Activated CD4-positive, alpha-beta memory T cell treated with anti-CD3 and anti-CD28 coated beads for 36 hours (primary cell): ENCODE measurements around the gene KIF5C. TPM values are rescaled to one million over a fixed set of nuclear protein-coding genes. Genes with fewer than 3 reads are reported as not detected.
"Not testable (repeated sequence)": the region's sequence is repeated elsewhere in the genome, so short reads cannot be mapped to it uniquely, and the experiment has no call there.

Experiments
- CTCF ChIA-PET: fragments of 350-600 bp; sonication (Branson Sonifier 250); formaldehyde crosslinking; loops from one replicate; lab custom pipeline; 2021; ENCODE audit warnings: antibody characterized with exemption, inconsistent platforms; lab: Charles Lee
- POLR2A ChIA-PET: fragments of 350-600 bp; sonication (Branson Sonifier 250); formaldehyde crosslinking; loops from one replicate; lab custom pipeline; 2021; ENCODE audit warnings: antibody characterized with exemption; lab: Charles Lee
- DNase-seq: peaks from one replicate; pipeline ENCODE4 v3.0.0-alpha.2; 2020
- H3K27ac Mint-ChIP-seq: one replicate; pipeline ENCODE4 v1.8.0; 2021; ENCODE audit warnings: mixed read lengths
- H3K27me3 Mint-ChIP-seq: one replicate; pipeline ENCODE4 v1.8.0; 2021; ENCODE audit warnings: mixed read lengths
- H3K36me3 Mint-ChIP-seq: one replicate; pipeline ENCODE4 v1.8.0; 2021; ENCODE audit warnings: mixed read lengths
- H3K4me1 Mint-ChIP-seq: one replicate; pipeline ENCODE4 v1.8.0; 2021; ENCODE audit warnings: low read depth, mixed read lengths
- H3K4me3 Mint-ChIP-seq: one replicate; pipeline ENCODE4 v1.8.0; 2021; ENCODE audit warnings: mild to moderate bottlenecking, mixed read lengths
- H3K9me3 Mint-ChIP-seq: one replicate; pipeline ENCODE4 v1.8.0; 2021; ENCODE audit warnings: mixed read lengths
- intact Hi-C: fragments of 100-400 bp; cut with micrococcal nuclease; formaldehyde crosslinking; loops from one replicate; pipeline ENCODE4 v1.15.1; 2023
- total RNA-seq, 2 experiments: library from RNA; stranded (reverse); gene quantifications; one replicate each; pipeline ENCODE4 v1.2.3, GENCODE V29; 2021

The KIF5C gene
- 10 to 100 TPM; 25.2 to 30.8 TPM for total RNA-seq

GRCh38 chr2:148874868-148875341 is at the start of gene KIF5C:
TSS of gene KIF5C (plus strand) at chr2:148875227. CDS start at chr2:148875618, 391 bp downstream.
- no peaks in the 10 kb centered on the region for H3K9me3 Mint-ChIP-seq
- H3K36me3 Mint-ChIP-seq = peaks cover 2% of the 10 kb centered on the region
- peak within 1 kb of the TSS; percentile 38 for H3K27ac Mint-ChIP-seq
- H3K27me3 Mint-ChIP-seq = peaks cover 11% of the 10 kb centered on the region
- ChIA-PET POLR2A (no interaction called here), CTCF (no interaction called here)
- peak within 1 kb of the TSS; percentile 86 for H3K4me3 Mint-ChIP-seq
- H3K4me1 Mint-ChIP-seq = peaks cover 13% of the 10 kb centered on the region
- DNase-seq = peak; percentile 96
- intact Hi-C loops = loop anchor here (1.0 to 5.0 kb wide), 6 partner anchors 51 to 855 kb away; partner anchors contain the start of gene ORC4

- Mint-ChIP-seq H3K27ac (no peak overlapping the region), H3K36me3 (no peaks in the 10 kb centered on the region), H3K4me3 (no peak overlapping the region), H3K9me3 (no peaks in the 10 kb centered on the region), H3K4me1 (no peaks in the 10 kb centered on the region), H3K27me3 (peaks cover 3% of the 10 kb centered on the region)
- intact Hi-C loops = no loop called here
- CTCF ChIA-PET = no interaction called here
- POLR2A ChIA-PET = no interaction called here
- DNase-seq = no peak
These were observed 48.2 kb upstream of the KIF5C start for GRCh38 chr2:148826791-148827190.

- no peak for DNase-seq
- H3K9me3 Mint-ChIP-seq = no peaks in the 10 kb centered on the region
- POLR2A ChIA-PET = no interaction called here
- H3K27ac Mint-ChIP-seq = no peak overlapping the region
- peaks cover 1% of the 10 kb centered on the region for H3K27me3 Mint-ChIP-seq
- no peaks in the 10 kb centered on the region for H3K36me3 Mint-ChIP-seq
- no peak overlapping the region for H3K4me3 Mint-ChIP-seq
- CTCF ChIA-PET = no interaction called here
- H3K4me1 Mint-ChIP-seq = no peaks in the 10 kb centered on the region
- intact Hi-C loops = no loop called here
These were observed 46.1 kb upstream of the KIF5C start for GRCh38 chr2:148828941-148829340.

GRCh38 chr2:148829618-148830017 is 45.4 kb upstream of the KIF5C start:
- DNase-seq = no peak
- intact Hi-C loops = no loop called here
- CTCF ChIA-PET = no interaction called here
- POLR2A ChIA-PET = no interaction called here
- Mint-ChIP-seq H3K27me3 (peaks cover 1% of the 10 kb centered on the region), H3K4me1 (no peaks in the 10 kb centered on the region), H3K9me3 (no peaks in the 10 kb centered on the region), H3K27ac (no peak overlapping the region), H3K36me3 (no peaks in the 10 kb centered on the region), H3K4me3 (no peak overlapping the region)

- CTCF ChIA-PET = no interaction called here
These were observed 42.4 kb upstream of the KIF5C start for GRCh38 chr2:148832637-148833036.

GRCh38 chr2:148842050-148842449 is 33.0 kb upstream of the KIF5C start:
- POLR2A ChIA-PET = no interaction called here
- Mint-ChIP-seq H3K9me3 (peaks cover 8% of the 10 kb centered on the region), H3K4me1 (peaks cover 3% of the 10 kb centered on the region), H3K4me3 (no peak overlapping the region), H3K36me3 (no peaks in the 10 kb centered on the region), H3K27me3 (peaks cover 3% of the 10 kb centered on the region), H3K27ac (no peak overlapping the region)
- CTCF ChIA-PET = no interaction called here
- intact Hi-C loops = no loop called here
- no peak for DNase-seq

More at GRCh38 chr2:148832637-148833036, 42.4 kb upstream of the KIF5C start:
- POLR2A ChIA-PET = no interaction called here
- H3K4me1 Mint-ChIP-seq = no peaks in the 10 kb centered on the region
- intact Hi-C loops = no loop called here
- H3K27me3 Mint-ChIP-seq = peaks cover 7% of the 10 kb centered on the region
- H3K36me3 Mint-ChIP-seq = no peaks in the 10 kb centered on the region
- no peak overlapping the region for H3K4me3 Mint-ChIP-seq
- no peak overlapping the region for H3K27ac Mint-ChIP-seq
- H3K9me3 Mint-ChIP-seq = no peaks in the 10 kb centered on the region
- no peak for DNase-seq

- intact Hi-C loops = no loop called here
- Mint-ChIP-seq H3K36me3 (peaks cover 7% of the 10 kb centered on the region), H3K27ac (no peak overlapping the region), H3K27me3 (peaks cover 12% of the 10 kb centered on the region), H3K4me1 (no peaks in the 10 kb centered on the region), H3K9me3 (peaks cover 12% of the 10 kb centered on the region), H3K4me3 (no peak overlapping the region)
- CTCF ChIA-PET = no interaction called here
- no peak for DNase-seq
- POLR2A ChIA-PET = no interaction called here
These were observed 26.9 kb upstream of the KIF5C start for GRCh38 chr2:148848146-148848545.

GRCh38 chr2:148853458-148853857 is 21.6 kb upstream of the KIF5C start:
- DNase-seq = no peak
- Mint-ChIP-seq H3K4me1 (no peaks in the 10 kb centered on the region), H3K27ac (no peak overlapping the region), H3K4me3 (no peak overlapping the region), H3K36me3 (peaks cover 2% of the 10 kb centered on the region), H3K9me3 (peaks cover 6% of the 10 kb centered on the region), H3K27me3 (peaks cover 16% of the 10 kb centered on the region)
- intact Hi-C loops = no loop called here
- POLR2A ChIA-PET = interaction anchor here (0.6 kb wide), 1 partner anchor 909 kb away, joined by 3 read pairs; no protein-coding TSS in a partner anchor
- CTCF ChIA-PET = no interaction called here

GRCh38 chr2:148860037-148860436 is 15.0 kb upstream of the KIF5C start:
- no peaks in the 10 kb centered on the region for H3K4me1 Mint-ChIP-seq
- ChIA-PET POLR2A (no interaction called here), CTCF (no interaction called here)
- intact Hi-C loops = no loop called here
- H3K27ac Mint-ChIP-seq = no peak overlapping the region
- H3K4me3 Mint-ChIP-seq = no peak overlapping the region
- H3K36me3 Mint-ChIP-seq = no peaks in the 10 kb centered on the region
- peaks cover 6% of the 10 kb centered on the region for H3K27me3 Mint-ChIP-seq
- H3K9me3 Mint-ChIP-seq = no peaks in the 10 kb centered on the region
- no peak for DNase-seq

GRCh38 chr2:148861367-148861766 is 13.7 kb upstream of the KIF5C start:
- intact Hi-C loops = no loop called here
- POLR2A ChIA-PET = no interaction called here
- Mint-ChIP-seq H3K36me3 (no peaks in the 10 kb centered on the region), H3K9me3 (no peaks in the 10 kb centered on the region), H3K27me3 (peaks cover 10% of the 10 kb centered on the region), H3K27ac (no peak overlapping the region), H3K4me1 (no peaks in the 10 kb centered on the region), H3K4me3 (no peak overlapping the region)
- CTCF ChIA-PET = interaction anchor here (0.7 kb wide), 1 partner anchor 114 kb away, joined by 3 read pairs; no protein-coding TSS in a partner anchor
- no peak for DNase-seq

GRCh38 chr2:148862478-148862877 is 12.5 kb upstream of the KIF5C start:
- H3K36me3 Mint-ChIP-seq, CTCF ChIA-PET, H3K4me1 Mint-ChIP-seq, POLR2A ChIA-PET, intact Hi-C loops, H3K27ac Mint-ChIP-seq, DNase-seq, H3K9me3 Mint-ChIP-seq, H3K4me3 Mint-ChIP-seq: not testable (repeated sequence)
- peaks cover 10% of the 10 kb centered on the region for H3K27me3 Mint-ChIP-seq

- CTCF ChIA-PET = no interaction called here
- Mint-ChIP-seq H3K27ac (no peak overlapping the region), H3K27me3 (peaks cover 27% of the 10 kb centered on the region), H3K36me3 (no peaks in the 10 kb centered on the region), H3K9me3 (no peaks in the 10 kb centered on the region), H3K4me1 (peaks cover 4% of the 10 kb centered on the region), H3K4me3 (no peak overlapping the region)
- intact Hi-C loops = no loop called here
- no peak for DNase-seq
- POLR2A ChIA-PET = no interaction called here
These were observed 9.5 kb upstream of the KIF5C start for GRCh38 chr2:148865512-148865911.

- no peaks in the 10 kb centered on the region for H3K36me3 Mint-ChIP-seq
- POLR2A ChIA-PET = no interaction called here
- H3K27ac Mint-ChIP-seq = no peak overlapping the region
- intact Hi-C loops = no loop called here
- no peaks in the 10 kb centered on the region for H3K9me3 Mint-ChIP-seq
- peaks cover 4% of the 10 kb centered on the region for H3K4me1 Mint-ChIP-seq
- H3K27me3 Mint-ChIP-seq = peaks cover 27% of the 10 kb centered on the region
- CTCF ChIA-PET = no interaction called here
- no peak for DNase-seq
- no peak overlapping the region for H3K4me3 Mint-ChIP-seq
These were observed 8.9 kb upstream of the KIF5C start for GRCh38 chr2:148866091-148866490.
